NCI-H460 (cell line): ENCODE data around the gene GAS7. TPM values are rescaled to one million over a fixed set of nuclear protein-coding genes. Genes with fewer than 3 reads are reported as not detected.

ENCODE experiments used
- DNase-seq: peaks from one replicate; pipeline ENCODE4 v3.0.0-alpha.2; 2016; ENCODE audit warnings: low read depth; ENCODE audit errors: extremely low read depth
- total RNA-seq: library from RNA; depleted of rRNA; stranded (reverse); fragments of >200 nt; shearing (Covaris generic); gene quantifications from 2 replicates; pipeline ENCODE4 v1.2.3, GENCODE V29; 2014

Gene GAS7
- total RNA-seq, 1 experiment from 2014 or later = 2.5 TPM

DNA sequence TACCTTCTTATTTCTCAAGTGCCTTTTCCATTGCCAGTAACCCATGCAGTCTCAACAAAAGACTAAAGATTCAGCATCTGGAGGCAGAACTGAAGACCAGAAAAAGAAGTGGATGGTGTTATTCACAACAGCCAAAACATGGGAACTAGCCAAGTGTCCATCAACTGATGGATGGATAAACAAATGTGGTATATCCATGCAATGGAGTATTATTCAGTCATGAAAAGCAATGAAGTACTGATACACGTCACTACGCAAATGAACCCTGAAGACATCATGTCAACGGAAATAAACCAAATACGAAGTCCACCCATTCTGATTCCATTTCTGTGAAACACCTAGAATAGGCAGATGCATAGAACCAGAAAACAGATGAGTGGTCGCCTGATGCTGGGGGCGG, 25.6 kb downstream of the GAS7 start:
- no peak for DNase-seq

DNA sequence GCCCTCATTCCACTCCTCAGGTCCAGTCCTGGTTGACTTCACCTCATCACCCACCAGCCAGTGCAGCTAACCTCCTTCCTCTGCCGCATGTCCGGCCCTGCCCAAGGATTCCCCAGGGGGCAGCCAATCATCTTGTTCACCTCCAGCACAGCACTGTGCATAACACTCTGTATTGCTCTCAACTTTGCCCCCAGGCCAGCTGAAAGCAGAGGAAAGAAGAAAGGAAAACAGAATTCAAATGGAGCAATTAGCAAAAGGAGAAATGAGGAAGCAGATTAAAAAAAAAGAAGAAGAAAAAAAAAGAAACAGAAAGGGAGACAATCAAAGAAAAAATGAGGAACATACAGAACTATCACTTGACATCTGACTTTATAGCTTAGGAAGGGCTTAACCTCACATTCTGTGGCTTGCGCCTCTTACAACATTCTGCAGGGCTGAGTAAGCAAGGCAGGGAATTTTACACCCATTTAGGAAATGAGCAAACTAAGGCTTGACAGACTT, 26.1 kb downstream of the GAS7 start:
- DNase-seq = no peak

GRCh38 chr17:10171581-10171981, 26.8 kb downstream of the GAS7 start:
- no peak for DNase-seq

DNA sequence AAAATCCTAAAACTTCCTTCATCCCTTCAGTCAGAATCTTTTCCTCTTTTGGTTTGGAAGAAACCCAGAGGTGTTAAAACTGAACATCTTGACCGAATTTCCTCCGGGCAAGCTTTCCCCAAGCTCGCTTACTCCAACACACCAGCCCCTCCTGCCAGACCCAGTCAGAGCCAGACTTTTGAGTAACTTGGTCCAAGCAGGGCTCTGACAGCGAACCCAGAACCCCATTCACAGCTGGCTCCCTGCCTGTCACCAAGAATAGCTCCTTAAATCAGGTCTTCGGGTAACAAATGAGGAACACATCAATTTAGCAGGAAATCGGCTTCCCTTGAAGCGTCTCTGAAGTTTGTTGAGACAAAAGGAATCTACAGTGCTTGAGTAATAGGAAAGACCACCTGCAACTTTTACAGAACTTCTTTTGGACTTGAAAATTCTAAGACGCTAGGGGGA, 27.3 kb downstream of the GAS7 start:
- DNase-seq = no peak

GRCh38 chr17:10170233-10170632, 28.2 kb downstream of the GAS7 start:
- no peak for DNase-seq

GRCh38 chr17:10169290-10169689, 29.1 kb downstream of the GAS7 start:
- DNase-seq = no peak

DNA sequence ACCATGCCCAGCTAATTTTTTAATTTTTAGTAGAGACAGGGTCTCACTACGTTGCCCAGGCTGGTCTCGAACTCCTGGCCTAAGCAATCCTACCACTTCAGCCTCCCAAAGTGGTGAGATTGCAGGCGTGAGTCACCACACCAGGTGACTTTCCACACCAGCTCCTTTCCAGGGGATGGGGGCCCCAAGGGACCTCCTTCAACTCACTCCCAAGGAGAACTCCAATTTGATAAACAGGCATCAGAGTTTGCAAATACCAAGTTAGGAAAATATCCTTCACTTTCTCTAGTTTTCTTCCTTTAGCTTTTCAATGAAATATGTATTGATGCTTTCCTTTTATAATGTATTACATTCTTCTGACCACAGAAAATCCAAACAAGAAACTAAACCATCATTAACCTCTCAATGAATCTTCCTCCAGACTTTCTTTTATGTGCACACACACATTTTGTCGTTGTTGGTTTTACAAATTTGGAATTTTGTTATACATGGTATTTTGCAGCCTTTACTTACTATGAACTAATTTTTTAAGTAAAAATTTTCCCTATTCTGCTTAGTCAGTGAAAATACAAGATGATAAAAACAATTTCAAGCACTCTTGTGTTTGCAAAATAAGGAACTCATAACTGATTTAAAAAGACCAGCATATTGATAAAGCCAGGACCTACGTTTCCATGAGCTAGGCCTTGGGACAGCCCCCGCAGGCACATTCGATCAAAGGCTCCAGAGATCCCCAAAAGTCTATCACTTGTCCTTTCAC, 32.0 kb downstream of the GAS7 start:
- no peak for DNase-seq

DNA sequence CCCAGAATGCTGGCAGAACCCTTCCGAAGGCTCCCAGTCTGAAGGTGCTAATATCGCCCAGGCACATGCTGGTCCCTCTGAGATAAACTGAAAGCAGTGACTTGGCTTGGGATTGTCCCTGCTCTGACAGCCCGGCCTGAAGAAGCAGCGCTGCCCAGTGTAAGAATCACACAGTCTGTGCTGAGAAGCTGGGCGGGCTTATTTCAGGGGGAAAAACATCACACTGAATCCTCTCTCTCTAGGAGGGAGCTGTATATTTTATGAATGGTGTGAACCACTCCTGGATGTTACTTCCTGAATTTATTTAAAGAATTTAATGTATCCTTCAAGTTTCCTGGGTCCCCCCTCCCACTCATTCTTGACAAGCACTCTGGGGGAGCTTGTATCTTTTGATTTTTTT, 36.3 kb downstream of the GAS7 start:
- DNase-seq = no peak

GRCh38 chr17:10161386-10161785, 37.0 kb downstream of the GAS7 start:
- DNase-seq = no peak

DNA sequence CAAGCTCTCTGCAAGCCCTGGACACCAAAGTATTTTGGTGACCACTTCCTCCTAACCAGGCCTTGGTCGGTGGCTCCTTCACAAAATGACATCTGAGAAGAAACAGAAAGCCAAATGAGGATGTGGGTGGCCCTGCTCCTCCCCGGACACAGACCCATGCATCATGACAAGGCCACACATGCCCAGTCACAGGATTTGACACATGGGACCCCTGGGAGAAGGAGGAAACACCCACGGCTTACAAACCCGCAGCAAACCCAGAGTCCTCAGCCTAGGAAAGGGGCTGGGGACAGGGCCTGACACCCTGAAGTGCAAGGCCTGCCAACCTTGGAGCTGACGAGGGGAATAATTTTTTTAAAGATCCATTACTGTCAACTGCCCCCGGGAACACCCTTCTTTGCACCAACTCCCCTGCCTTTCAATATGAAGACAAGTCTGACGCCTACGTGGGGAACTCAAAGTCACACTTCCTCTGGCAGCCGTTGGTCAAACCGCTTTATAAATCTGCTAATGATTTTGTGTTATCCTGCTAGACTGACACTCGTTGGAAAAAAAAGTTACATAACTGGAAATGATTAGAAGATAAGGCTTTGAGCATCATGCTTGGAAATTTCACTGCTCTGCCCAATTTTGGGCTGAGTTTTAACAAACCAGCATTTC, 41.3 kb downstream of the GAS7 start:
- no peak for DNase-seq

- DNase-seq = no peak
Observed at GRCh38 chr17:10156599-10156947, 41.8 kb downstream of the GAS7 start.

GRCh38 chr17:10156077-10156435, 42.4 kb downstream of the GAS7 start:
- no peak for DNase-seq

DNA sequence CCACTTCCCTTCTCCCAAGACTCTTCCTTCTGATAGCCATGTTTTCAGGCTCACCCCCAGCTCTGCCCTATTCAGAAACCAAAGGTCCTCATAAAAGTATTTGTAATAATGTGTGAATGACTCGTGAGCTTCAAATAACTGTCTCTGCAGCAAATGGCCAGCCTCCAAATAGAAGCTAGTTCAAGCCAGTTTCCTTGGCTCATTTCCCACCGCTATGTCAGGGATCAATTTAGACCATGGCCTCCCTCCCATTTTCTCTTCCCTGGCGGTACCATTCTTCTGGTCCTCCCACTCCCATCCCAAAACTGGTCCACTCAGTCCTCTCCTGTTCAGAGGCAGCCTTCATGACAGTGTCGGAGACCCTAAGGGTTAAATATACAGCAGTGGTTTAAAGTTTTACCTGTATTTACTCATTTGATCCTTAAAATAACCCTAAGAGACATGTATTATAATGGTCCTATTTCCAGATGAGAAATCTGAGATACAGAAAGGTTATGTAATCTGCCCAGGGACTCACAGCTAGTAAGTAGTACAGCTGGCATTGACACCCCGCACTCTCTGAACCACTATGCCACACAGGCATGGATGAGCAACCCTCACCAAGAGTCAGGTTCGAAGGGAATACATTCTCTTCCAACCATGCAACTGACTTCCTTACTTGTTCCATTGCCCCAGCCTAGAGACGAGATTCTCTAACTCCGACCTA, 42.9 kb downstream of the GAS7 start:
- DNase-seq = no peak

GRCh38 chr17:10151667-10152496, 46.5 kb downstream of the GAS7 start:
- DNase-seq = no peak

- peak; percentile 34 for DNase-seq
Observed at GRCh38 chr17:10149573-10150399, 48.6 kb downstream of the GAS7 start.

DNA sequence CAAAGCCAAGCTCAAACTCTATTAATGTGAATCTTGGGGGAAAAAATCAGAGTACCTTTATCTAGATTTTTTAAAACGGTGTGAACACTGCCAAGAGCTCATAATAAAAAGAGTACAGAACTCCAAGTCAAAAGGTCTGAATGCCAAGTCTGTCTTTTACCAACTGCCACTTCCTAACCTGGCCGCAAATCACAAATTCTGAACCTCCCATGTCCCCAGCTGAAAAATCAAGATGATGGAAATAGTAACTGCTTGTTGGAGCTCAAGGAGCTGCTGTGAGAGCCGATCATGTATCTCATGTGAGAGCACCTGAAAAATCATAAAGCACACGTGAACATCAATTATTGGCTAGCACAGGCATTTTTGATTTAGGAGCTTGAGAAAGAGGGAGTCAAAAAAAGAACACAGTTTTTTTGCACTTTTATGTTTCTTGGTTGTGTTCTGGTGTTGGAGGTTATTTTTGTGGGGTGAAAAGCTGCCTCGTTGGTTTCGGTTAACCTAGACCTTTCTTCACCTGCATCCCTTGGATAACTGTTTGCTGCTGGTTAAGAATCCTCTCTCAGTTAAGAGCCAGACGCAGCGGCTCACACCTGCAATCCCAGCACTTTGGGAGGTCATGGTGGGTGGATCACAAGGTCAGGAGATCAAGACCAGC, 50.5 kb downstream of the GAS7 start:
- no peak for DNase-seq

GRCh38 chr17:10147040-10147439, 51.4 kb downstream of the GAS7 start:
- no peak for DNase-seq

GRCh38 chr17:10144982-10145381, 53.4 kb downstream of the GAS7 start:
- DNase-seq = no peak

GRCh38 chr17:10144456-10144855, 54.0 kb downstream of the GAS7 start:
- no peak for DNase-seq
